ENCODE results near the gene ACCSL.

Gene ACCSL

DNA sequence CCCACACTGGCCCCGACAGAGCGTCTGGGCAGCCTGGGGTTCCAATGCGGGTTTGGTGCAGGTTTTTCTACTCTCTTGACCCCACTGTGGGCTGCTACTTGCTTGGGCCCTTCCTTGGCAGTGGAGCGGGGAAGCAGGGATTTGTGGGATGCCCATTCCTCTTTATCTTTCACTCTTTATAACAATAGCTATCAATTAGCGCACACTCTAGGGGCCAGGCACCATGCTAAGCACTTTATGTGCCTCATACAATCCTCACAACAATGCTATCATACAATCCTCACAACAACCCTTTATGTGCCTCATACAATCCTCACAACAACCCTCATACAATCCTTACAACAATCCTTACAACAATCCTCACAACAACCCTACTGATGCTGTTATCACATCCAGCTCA, 31.0 kb downstream of the ACCSL start:
- ATAC-seq (ENCODE audit: low read depth) (no peak), DNase-seq (ENCODE audit: low spot score) (no peak)
- no peak overlapping the region for H3K27ac ChIP-seq (ENCODE audit: poor library complexity, severe bottlenecking)
- no peaks in the 10 kb centered on the region for H3K27me3 ChIP-seq (ENCODE audit: insufficient read depth, poor library complexity, severe bottlenecking)
- H3K36me3 ChIP-seq (ENCODE audit: low read depth) = no peaks in the 10 kb centered on the region
- no peaks in the 10 kb centered on the region for H3K9me3 ChIP-seq (ENCODE audit: severe bottlenecking)
- TF ChIP-seq, protein P1, sequence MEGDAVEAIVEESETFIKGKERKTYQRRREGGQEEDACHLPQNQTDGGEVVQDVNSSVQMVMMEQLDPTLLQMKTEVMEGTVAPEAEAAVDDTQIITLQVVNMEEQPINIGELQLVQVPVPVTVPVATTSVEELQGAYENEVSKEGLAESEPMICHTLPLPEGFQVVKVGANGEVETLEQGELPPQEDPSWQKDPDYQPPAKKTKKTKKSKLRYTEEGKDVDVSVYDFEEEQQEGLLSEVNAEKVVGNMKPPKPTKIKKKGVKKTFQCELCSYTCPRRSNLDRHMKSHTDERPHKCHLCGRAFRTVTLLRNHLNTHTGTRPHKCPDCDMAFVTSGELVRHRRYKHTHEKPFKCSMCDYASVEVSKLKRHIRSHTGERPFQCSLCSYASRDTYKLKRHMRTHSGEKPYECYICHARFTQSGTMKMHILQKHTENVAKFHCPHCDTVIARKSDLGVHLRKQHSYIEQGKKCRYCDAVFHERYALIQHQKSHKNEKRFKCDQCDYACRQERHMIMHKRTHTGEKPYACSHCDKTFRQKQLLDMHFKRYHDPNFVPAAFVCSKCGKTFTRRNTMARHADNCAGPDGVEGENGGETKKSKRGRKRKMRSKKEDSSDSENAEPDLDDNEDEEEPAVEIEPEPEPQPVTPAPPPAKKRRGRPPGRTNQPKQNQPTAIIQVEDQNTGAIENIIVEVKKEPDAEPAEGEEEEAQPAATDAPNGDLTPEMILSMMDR (IDR thresholded peaks at IDR 0.05; ENCODE audit: poor library complexity, severe bottlenecking) = no peak
- no peak overlapping the region for H3K4me3 ChIP-seq (ENCODE audit: severe bottlenecking)
- no peaks in the 10 kb centered on the region for H3K4me1 ChIP-seq (ENCODE audit: insufficient read depth, poor library complexity, severe bottlenecking)

DNA sequence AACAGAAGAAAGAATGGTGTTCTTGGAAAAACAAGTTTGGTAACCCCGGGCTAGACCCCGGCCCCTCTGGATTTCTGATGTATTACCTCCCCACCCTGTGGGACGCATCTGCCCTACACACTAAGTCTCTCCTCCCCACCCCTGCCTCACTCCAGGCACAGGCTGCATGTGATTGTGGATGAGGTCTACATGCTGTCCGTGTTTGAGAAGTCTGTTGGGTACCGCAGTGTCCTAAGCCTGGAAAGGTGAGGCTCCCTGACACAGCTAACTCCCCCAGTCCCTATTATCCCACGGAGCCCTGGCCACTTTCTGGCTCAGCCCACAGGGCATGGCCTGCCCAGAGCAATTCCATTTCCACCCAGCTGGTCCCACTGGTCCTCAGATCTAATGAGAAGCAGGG, 31.6 kb downstream of the ACCSL start:
- no peak overlapping the region for H3K4me3 ChIP-seq (ENCODE audit: severe bottlenecking)
- ATAC-seq (ENCODE audit: low read depth) (no peak), DNase-seq (ENCODE audit: low spot score) (no peak)
- no peaks in the 10 kb centered on the region for H3K36me3 ChIP-seq (ENCODE audit: low read depth)
- H3K27me3 ChIP-seq (ENCODE audit: insufficient read depth, poor library complexity, severe bottlenecking) = no peaks in the 10 kb centered on the region
- no peaks in the 10 kb centered on the region for H3K9me3 ChIP-seq (ENCODE audit: severe bottlenecking)
- no peak overlapping the region for H3K27ac ChIP-seq (ENCODE audit: poor library complexity, severe bottlenecking)
- H3K4me1 ChIP-seq (ENCODE audit: insufficient read depth, poor library complexity, severe bottlenecking) = no peaks in the 10 kb centered on the region
- TF ChIP-seq, protein P1 (IDR thresholded peaks at IDR 0.05; ENCODE audit: poor library complexity, severe bottlenecking) = no peak

DNA sequence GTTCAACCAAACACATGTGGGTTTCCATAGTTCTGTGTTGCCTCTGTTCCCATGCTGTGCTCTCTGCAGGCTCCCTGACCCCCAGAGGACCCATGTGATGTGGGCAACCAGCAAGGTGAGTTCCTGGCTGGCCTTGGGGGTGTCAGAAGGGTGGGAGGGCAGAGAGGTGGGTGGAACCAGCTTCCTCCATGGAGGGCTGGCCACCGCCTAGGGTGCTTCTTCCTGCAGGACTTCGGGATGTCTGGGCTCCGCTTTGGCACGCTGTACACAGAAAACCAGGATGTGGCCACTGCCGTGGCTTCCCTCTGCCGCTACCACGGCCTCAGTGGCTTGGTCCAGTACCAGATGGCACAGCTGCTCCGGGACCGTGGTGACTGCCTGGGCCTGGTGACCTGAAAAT, 33.2 kb downstream of the ACCSL start:
- no peaks in the 10 kb centered on the region for H3K36me3 ChIP-seq (ENCODE audit: low read depth)
- DNase-seq (ENCODE audit: low spot score) = no peak
- TF ChIP-seq, protein P1 (IDR thresholded peaks at IDR 0.05; ENCODE audit: poor library complexity, severe bottlenecking) = no peak
- no peak overlapping the region for H3K27ac ChIP-seq (ENCODE audit: poor library complexity, severe bottlenecking)
- H3K27me3 ChIP-seq (ENCODE audit: insufficient read depth, poor library complexity, severe bottlenecking) = no peaks in the 10 kb centered on the region
- no peaks in the 10 kb centered on the region for H3K4me1 ChIP-seq (ENCODE audit: insufficient read depth, poor library complexity, severe bottlenecking)
- ATAC-seq (ENCODE audit: low read depth) = no peak
- H3K9me3 ChIP-seq (ENCODE audit: severe bottlenecking) = no peaks in the 10 kb centered on the region
- no peak overlapping the region for H3K4me3 ChIP-seq (ENCODE audit: severe bottlenecking)

DNA sequence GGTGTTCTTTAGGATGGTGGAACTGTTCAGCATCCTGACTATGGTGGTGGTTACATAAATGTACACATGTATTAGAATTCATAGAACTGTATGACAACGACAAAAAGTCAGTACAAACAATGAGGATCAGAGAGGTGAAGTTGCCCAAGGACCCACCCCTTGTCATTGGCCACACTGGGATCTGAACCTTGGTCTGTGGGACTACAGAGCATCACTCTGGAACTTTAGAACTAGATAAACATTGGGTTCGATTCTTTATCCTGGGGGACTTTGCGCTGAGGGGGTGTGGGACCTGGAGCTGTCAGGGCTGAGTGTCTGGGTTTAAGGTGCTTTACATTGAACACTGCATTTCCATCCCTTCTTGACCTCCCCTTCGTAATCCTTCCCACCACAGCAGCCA, 34.9 kb downstream of the ACCSL start:
- H3K4me1 ChIP-seq (ENCODE audit: insufficient read depth, poor library complexity, severe bottlenecking) = no peaks in the 10 kb centered on the region
- ATAC-seq (ENCODE audit: low read depth) (no peak), DNase-seq (ENCODE audit: low spot score) (no peak)
- no peaks in the 10 kb centered on the region for H3K9me3 ChIP-seq (ENCODE audit: severe bottlenecking)
- TF ChIP-seq, protein P1 (IDR thresholded peaks at IDR 0.05; ENCODE audit: poor library complexity, severe bottlenecking) = no peak
- no peak overlapping the region for H3K27ac ChIP-seq (ENCODE audit: poor library complexity, severe bottlenecking)
- no peaks in the 10 kb centered on the region for H3K27me3 ChIP-seq (ENCODE audit: insufficient read depth, poor library complexity, severe bottlenecking)
- H3K36me3 ChIP-seq (ENCODE audit: low read depth) = no peaks in the 10 kb centered on the region
- H3K4me3 ChIP-seq (ENCODE audit: severe bottlenecking) = no peak overlapping the region

DNA sequence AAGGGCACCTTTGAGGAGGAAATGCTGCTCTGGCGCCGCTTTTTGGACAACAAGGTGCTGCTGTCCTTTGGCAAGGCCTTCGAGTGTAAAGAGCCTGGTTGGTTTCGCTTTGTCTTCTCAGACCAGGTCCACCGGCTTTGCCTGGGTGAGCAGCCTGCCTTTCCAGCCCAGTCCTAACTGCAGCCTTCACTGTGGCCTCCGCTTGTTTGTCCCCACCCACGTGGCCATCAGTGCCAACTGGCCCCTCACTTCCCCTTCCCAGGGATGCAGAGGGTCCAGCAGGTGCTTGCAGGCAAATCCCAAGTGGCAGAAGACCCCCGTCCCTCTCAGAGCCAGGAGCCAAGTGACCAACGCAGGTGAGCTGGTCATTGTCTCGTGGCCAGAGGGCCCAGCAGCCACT, 35.7 kb downstream of the ACCSL start:
- Histone ChIP-seq H3K4me3 (ENCODE audit: severe bottlenecking) (no peak overlapping the region), H3K27me3 (ENCODE audit: insufficient read depth, poor library complexity, severe bottlenecking) (no peaks in the 10 kb centered on the region), H3K4me1 (ENCODE audit: insufficient read depth, poor library complexity, severe bottlenecking) (no peaks in the 10 kb centered on the region), H3K36me3 (ENCODE audit: low read depth) (no peaks in the 10 kb centered on the region), H3K9me3 (ENCODE audit: severe bottlenecking) (no peaks in the 10 kb centered on the region), H3K27ac (ENCODE audit: poor library complexity, severe bottlenecking) (no peak overlapping the region)
- TF ChIP-seq, protein P1 (IDR thresholded peaks at IDR 0.05; ENCODE audit: poor library complexity, severe bottlenecking) = no peak
- DNase-seq (ENCODE audit: low spot score) = no peak
- no peak for ATAC-seq (ENCODE audit: low read depth)

All from RWPE2 (cell line).